ENCODE data around the gene LRMDA.

- TF ChIP-seq CTCF (IDR thresholded peaks at IDR 0.05) (no peak), POLR2A (IDR thresholded peaks at IDR 0.05) (no peak)
Observed at GRCh38 chr10:75851580-75852345, 420.3 kb downstream of the LRMDA start.
